ENCODE measurements around the gene FKBP2.

FKBP2 gene

GRCh38 chr11:64249038-64249437 lies 8.1 kb downstream of the FKBP2 start:
- DNase-seq (ENCODE audit: low read depth in 2 of 2): no peak

GRCh38 chr11:64249563-64250414 lies 8.9 kb downstream of the FKBP2 start:
- no peak for DNase-seq (ENCODE audit: low read depth in 2 of 2)

DNA sequence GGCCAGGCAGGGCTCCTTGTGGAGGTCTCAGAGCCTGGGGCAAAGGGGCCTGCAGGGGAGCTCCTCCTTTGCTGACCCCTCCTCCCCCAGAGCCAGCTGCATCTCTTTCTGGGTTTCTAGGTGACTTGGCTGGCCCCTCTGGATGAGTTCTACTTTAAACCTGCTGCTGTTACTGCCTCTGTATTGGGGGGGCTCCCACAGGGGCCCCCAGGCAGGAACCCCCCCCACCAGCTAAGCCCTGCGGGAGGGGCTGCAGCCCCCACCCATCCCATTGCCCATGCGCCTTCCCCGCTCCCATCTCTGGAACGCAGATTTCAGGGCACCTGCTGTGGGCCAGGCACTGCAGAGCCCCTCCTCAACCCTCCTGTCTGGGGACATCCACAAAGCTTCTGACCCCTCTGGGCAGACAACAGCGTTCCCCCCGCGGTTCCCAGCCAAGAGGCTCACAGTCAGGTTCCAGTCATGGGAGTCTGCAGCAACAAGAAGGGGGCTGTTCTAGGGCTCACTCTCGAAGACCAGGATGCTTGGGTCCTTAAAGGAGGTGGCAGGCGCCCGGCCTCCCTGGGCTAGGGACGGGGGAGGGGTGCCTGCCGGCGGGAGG lies 9.6 kb downstream of the FKBP2 start:
- DNase-seq (ENCODE audit: low read depth in 2 of 2): no peak

GRCh38 chr11:64251016-64251752 lies 10.3 kb downstream of the FKBP2 start, which contains the start of gene PLCB3:
TSS of gene PLCB3 (plus strand) at chr11:64251530. CDS start at chr11:64251650, 120 bp downstream.
- peak in 1 of 2 donors; percentile 43 for DNase-seq (ENCODE audit: low read depth in 2 of 2)

- DNase-seq (ENCODE audit: low read depth in 2 of 2): no peak
Observed at GRCh38 chr11:64251753-64252002, 10.8 kb downstream of the FKBP2 start.

- DNase-seq (ENCODE audit: low read depth in 2 of 2): no peak
Observed at GRCh38 chr11:64252003-64252872, 11.3 kb downstream of the FKBP2 start.

DNA sequence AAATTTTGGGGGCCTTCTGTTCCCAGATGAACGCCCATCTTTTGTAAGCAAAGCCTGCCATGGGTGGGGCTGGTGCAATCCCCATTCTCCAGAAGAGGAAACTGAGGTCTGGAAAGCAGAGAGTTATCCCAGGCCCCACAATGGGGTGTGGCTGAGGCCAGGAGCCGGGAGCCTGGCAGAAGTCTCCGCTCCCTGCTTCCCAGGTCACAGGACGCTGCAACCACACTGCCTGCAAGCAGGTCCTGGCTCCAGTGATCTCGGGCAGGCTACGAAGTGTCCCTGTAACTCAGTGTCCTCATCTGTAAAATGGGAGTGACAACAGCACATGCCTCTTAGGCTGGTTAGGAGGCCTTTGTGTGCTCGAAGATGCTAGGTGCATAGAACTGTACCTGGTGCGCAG lies 12.1 kb downstream of the FKBP2 start:
- DNase-seq (ENCODE audit: low read depth in 2 of 2): no peak

DNA sequence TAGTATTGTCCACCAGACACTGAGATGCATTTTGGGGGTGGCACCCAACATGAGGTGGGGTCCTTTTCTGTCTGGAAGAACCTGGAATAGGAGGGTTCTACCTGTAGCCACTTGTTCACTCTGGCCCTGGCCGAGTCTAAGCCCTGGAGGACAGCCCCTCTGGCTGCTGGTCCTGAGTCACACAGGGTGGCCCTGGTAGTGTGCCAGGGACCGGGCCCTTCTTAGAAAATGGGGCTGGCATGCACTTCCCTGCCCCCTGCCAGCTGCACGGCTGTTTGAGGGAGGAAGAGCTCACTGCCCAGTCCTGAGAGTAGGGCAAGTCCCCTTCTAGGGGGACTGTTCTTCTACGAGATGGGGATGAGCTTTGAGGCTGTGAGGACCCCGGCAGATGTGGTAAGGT lies 12.6 kb downstream of the FKBP2 start:
- DNase-seq (ENCODE audit: low read depth in 2 of 2): no peak

DNA sequence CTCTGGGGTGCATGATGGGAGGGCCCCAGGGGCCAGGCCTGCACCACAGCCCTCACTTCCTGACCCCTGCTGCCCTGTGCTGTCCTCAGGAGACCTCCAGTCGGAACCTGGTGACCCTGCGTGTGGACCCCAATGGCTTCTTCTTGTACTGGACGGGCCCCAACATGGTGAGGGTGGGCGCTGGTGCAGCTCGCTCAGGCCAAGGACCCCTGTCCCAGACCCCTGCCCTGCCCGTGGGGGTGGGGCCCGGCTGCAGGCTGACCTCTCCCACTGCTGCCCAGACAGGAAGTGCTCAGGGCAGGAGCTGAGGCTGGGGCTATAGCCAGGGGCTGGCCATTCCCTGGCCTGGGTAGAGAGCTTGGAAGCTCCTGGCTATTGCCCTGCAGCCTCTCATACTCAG lies 13.4 kb downstream of the FKBP2 start:
- DNase-seq (ENCODE audit: low read depth in 2 of 2): no peak

DNA sequence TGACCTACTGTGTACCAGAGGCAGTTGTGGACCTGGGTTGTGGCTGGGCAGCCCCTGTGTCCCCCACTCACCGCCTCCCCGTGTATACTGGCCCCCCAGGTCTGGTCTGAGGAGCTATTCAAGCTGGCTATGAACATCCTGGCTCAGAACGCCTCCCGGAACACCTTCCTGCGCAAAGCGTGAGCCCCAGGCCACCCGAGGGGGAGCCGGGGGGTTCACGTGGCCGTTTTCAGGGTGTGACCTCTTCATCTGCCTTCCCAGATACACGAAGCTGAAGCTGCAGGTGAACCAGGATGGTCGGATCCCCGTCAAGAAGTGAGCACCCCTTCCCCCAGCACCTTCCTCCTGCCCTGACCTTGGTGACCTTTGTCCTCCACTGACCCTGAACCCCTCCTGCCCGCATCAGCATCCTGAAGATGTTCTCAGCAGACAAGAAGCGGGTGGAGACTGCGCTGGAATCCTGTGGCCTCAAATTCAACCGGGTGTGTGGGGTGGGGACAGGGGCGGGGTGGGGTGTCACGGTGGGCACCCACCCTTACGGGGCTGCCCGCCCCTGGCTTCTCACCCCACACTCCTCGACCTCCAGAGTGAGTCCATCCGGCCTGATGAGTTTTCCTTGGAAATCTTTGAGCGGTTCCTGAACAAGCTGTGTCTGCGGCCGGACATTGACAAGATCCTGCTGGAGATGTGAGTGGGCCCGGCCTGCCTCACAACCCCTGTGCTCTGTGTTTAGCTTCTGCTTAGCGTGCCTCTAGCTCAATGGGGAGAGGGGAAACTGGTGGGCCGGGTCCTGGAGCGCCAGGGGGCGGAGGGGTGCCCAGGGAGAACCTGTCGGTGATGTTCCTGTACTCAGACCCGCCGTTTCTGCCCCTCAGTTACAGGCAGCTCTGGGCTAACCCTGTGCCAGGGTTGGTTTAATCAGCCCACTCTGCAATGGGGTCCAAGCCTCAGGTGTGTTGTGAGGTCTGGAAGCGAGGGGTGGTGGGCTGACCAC lies 14.5 kb downstream of the FKBP2 start:
- no peak for DNase-seq (ENCODE audit: low read depth in 2 of 2)

DNA sequence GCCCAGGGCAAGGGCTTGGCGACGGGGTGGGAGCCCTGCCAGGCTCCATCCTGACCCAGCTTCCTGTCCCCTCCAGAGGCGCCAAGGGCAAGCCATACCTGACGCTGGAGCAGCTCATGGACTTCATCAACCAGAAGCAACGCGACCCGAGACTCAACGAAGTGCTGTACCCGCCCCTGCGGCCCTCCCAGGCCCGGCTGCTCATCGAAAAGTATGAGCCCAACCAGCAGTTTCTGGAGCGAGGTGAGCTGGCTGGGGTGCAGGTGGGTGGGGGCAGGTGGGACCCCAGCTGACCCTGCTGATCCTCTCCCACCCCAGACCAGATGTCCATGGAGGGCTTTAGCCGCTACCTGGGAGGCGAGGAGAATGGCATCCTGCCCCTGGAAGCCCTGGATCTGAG lies 15.4 kb downstream of the FKBP2 start:
- no peak for DNase-seq (ENCODE audit: low read depth in 2 of 2)

DNA sequence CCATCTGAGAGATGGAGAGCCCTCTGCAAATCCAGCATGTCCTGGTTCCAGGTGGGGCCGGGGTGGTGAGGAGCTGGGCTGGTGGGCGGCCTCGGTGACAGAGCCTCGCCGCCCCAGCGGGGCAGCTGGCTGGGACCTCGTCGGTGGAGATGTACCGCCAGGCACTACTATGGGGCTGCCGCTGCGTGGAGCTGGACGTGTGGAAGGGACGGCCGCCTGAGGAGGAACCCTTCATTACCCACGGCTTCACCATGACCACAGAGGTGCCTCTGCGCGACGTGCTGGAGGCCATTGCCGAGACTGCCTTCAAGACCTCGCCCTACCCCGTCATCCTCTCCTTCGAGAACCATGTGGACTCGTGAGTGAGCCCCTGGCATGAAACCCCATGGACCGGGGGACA lies 17.5 kb downstream of the FKBP2 start:
- no peak for DNase-seq (ENCODE audit: low read depth in 2 of 2)

DNA sequence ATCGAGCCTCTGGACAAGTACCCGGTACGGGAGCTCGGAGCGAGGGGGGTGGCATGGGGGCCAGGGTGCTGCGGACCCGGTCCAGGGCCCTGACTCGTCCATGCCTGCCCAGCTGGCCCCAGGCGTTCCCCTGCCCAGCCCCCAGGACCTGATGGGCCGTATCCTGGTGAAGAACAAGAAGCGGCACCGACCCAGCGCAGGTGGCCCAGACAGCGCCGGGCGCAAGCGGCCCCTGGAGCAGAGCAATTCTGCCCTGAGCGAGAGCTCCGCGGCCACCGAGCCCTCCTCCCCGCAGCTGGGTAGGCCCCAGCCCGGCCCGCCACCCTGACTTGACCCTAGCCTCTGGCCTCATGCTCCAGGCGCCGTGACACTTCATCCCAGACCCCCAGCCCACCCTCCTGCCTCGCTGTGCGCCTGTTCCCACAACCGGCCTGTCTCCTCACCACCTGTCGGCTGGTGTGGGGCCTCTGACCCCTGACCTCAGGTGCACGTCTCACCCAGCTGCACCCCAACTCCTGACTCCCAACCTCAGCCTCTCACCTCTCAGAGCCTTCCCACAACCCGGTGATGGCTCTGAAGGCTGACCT lies 18.1 kb downstream of the FKBP2 start:
- no peak for DNase-seq (ENCODE audit: low read depth in 2 of 2)

DNA sequence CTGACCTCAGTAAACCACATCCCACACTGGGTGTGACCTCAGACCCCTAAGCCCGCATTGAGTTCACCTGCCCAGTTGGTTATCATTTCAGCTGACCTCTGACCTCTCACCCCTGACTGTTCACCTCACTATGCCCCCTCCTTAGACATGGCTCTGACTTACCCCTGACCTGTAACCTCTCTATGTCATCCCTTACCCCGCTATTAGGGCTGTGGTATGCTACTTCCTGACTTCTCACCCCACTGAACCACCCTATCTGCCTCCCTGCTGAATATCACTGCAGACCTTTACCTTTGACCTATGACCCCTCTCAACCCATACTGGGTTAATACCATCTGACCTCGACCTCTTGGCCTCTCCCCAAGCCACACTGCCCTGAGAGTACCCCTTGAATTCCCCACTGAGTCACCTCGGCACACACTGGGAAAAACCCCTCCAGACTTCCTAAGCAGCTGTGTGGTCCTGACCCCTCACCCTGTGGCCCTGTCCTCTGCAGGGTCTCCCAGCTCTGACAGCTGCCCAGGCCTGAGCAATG lies 18.7 kb downstream of the FKBP2 start:
- no peak for DNase-seq (ENCODE audit: low read depth in 2 of 2)

DNA sequence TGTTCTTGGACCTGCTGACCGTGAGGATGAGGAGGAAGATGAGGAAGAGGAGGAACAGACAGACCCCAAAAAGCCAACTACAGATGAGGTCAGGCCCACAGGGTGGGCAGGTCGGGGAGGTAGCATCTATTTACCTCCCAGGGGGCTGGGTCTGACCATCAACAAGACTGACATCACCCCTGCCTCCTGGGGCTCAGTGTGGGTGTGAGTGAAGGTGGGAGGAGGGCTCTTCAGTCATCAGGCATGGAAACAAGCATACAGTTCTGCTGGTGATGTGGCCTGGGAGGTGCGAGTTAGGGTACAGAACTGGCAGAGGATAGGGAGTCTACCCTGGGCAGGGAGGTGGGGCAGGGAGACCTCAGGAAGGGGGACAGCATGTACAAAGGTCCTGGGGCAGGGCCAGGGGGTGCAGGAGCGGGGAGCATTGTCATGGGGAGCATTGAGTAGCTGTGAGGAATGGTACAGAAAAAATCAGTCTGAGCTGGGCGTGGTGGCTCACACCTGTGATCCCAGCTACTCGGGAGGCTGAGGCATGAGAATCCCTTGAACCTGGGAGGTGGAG lies 19.3 kb downstream of the FKBP2 start:
- no peak for DNase-seq (ENCODE audit: low read depth in 2 of 2)

GRCh38 chr11:64261556-64262080 lies 20.7 kb downstream of the FKBP2 start:
- DNase-seq (ENCODE audit: low read depth in 2 of 2): no peak

- no peak for DNase-seq (ENCODE audit: low read depth in 2 of 2)
Observed at GRCh38 chr11:64262271-64263002, 21.5 kb downstream of the FKBP2 start.

DNA sequence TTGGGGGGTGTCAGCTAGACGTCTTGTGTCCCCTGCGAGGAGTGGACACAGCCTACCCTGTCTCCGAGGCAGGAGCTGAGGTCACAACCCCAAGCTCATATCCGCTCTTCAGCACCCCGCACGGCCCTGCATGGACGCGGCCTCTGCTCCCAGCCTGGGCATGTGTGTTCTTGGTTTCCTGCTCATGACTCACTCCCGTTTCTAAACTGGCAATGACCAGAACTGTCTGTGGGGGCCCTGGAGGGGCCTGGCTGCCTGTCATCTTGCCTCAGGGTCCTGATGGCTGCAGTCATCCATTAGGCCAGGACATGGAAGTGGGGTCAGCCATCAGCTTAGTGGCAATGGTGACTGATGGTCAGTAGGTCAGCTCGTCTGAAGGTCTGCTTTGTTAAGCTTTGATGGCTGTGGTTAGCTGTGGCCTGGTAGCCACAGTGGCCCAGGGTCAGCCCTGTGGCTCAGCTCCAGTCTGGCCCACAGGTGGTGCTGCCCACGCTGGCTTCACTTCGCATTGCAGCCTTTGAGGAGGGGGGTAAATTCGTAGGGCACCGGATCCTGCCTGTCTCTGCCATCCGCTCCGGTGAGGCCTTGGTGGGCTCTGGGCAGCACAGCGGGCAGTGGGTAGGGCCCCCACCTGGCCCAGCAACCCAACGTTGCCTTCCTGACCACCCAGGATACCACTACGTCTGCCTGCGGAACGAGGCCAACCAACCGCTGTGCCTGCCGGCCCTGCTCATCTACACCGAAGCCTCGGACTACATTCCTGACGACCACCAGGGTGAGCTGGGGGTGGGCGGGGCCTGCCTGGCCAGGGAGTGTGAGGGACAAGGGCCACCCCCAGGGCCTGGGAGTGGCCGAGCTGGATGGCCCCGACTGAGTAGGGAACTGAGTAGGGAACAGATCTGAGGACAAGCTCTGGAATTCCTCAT lies 22.4 kb downstream of the FKBP2 start:
- DNase-seq (ENCODE audit: low read depth in 2 of 2): no peak
